Activated T-cell treated with anti-CD3 and anti-CD28 coated beads, Interleukin-2, amount 50 U/mL, for 4 hours (primary cell): Measurements from ENCODE around the gene ATP7A. TPM values are rescaled to one million over a fixed set of nuclear protein-coding genes. Genes with fewer than 3 reads are reported as not detected.
A peak's percentile ranks its signal among the peaks of the same experiment; 100 is the strongest.
"Not testable (repeated sequence)": the region's sequence is repeated elsewhere in the genome, so short reads cannot be mapped to it uniquely, and the experiment has no call there.

Experiments
- ATAC-seq, 2 donors: fragments of 200-7000 bp; cut with Tn5 transposase; one replicate each; pipeline ENCODE4 v1.10.0; 2021
- DNase-seq: peaks from one replicate; pipeline ENCODE4 v3.0.0-alpha.2; 2020
- H3K27me3 Mint-ChIP-seq: one replicate; pipeline ENCODE4 v1.8.0; 2021; ENCODE audit warnings: low read depth, mixed read lengths
- H3K36me3 Mint-ChIP-seq: one replicate; pipeline ENCODE4 v1.8.0; 2022; ENCODE audit warnings: mixed read lengths; ENCODE audit not compliant: insufficient read depth
- H3K4me1 Mint-ChIP-seq: one replicate; pipeline ENCODE4 v1.8.0; 2021; ENCODE audit warnings: low read depth, mixed read lengths
- H3K4me3 Mint-ChIP-seq: one replicate; pipeline ENCODE4 v1.8.0; 2021; ENCODE audit warnings: mild to moderate bottlenecking, moderate library complexity, mixed read lengths
- H3K9me3 Mint-ChIP-seq: one replicate; pipeline ENCODE4 v1.8.0; 2021; ENCODE audit warnings: mixed read lengths
- total RNA-seq, 3 donors: library from RNA; stranded (reverse); gene quantifications; one replicate each; pipeline ENCODE4 v1.2.1, GENCODE V29; 2021

The ATP7A gene
- total RNA-seq, 3 donors from 2014 or later, result 4.8 to 5.9 (median 5.3) TPM

DNA sequence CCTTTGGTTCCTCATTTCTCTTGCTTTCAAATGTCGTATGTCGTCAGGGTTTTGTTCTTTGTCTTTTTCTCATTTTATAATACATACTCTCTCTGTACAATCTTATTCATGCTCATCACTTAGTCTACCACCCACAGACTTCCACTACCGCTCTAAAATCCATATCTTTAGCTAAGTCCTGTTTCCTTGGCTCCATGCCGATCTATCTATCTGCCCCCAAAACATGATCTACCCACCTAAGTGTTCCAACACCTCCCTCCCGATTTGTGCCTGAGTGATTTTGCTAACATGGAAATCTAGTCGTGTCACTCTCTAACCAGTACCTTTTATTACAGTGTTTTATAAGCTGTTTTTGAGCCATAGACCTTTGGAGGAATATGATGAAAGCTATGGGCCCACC is 124.6 kb downstream of the ATP7A start:
- DNase-seq (no peak), ATAC-seq (no peak)
- Mint-ChIP-seq H3K27me3 (no peaks in the 10 kb centered on the region), H3K36me3 (peaks cover 19% of the 10 kb centered on the region), H3K4me3 (no peak overlapping the region), H3K9me3 (no peaks in the 10 kb centered on the region), H3K4me1 (no peaks in the 10 kb centered on the region)

DNA sequence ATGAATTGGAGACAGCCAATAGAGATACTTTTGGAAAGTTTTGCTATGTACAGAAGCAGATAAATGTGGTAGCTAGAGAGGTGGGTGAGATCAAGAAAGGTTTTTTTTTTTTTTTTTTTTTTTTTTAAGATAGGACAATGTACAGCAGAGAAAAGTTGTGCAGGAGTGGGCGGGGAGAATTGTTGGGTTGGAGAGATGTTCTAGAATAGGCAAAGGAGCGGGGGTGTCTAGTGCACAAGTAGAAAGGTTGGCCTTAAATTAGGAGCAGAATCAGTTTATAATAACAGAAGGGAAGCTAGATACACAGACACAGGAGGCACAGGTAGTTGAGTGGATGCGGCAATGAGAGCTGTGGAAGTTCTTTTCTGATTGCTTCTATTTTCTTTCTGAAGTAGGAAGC is 127.4 kb downstream of the ATP7A start:
- no peaks in the 10 kb centered on the region for H3K27me3 Mint-ChIP-seq
- peaks cover 21% of the 10 kb centered on the region for H3K36me3 Mint-ChIP-seq
- ATAC-seq (no peak), DNase-seq (no peak)
- H3K4me3 Mint-ChIP-seq, result no peak overlapping the region
- H3K4me1 Mint-ChIP-seq, result no peaks in the 10 kb centered on the region
- H3K9me3 Mint-ChIP-seq, result no peaks in the 10 kb centered on the region

DNA sequence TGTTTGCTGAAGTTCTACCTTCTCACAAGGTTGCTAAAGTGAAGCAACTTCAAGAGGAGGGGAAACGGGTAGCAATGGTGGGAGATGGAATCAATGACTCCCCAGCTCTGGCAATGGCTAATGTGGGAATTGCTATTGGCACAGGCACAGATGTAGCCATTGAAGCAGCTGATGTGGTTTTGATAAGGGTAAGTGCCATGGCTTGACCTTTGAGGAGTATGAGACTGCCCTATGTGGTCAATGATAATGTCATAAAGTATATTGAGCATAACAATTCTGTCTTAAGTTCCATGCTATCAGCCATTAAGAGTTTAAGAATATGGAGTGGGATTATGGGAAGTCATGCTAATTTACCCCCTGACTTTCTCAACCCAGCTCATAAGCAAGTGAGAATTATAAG is 132.1 kb downstream of the ATP7A start:
- H3K36me3 Mint-ChIP-seq, result peaks cover 15% of the 10 kb centered on the region

DNA sequence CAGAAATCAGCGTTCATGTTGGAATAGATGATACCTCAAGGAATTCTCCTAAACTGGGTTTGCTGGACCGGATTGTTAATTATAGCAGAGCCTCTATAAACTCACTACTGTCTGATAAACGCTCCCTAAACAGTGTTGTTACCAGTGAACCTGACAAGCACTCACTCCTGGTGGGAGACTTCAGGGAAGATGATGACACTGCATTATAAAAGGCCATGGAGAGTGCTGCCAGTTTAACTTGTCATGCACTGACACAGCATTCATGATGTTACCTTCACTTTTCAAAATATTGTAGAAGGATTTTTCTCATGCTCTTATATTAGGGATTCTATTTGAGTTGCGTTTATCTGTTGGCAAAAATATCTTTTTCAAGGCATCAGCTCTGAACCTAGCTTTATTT is 135.9 kb downstream of the ATP7A start:
- no peak for ATAC-seq
- H3K36me3 Mint-ChIP-seq, result peaks cover 11% of the 10 kb centered on the region
- no peaks in the 10 kb centered on the region for H3K27me3 Mint-ChIP-seq
- H3K4me1 Mint-ChIP-seq, result no peaks in the 10 kb centered on the region
- no peaks in the 10 kb centered on the region for H3K9me3 Mint-ChIP-seq
- DNase-seq, result no peak
- no peak overlapping the region for H3K4me3 Mint-ChIP-seq

More for the DNA sequence above, 132.1 kb downstream of the ATP7A start:
- no peaks in the 10 kb centered on the region for H3K4me1 Mint-ChIP-seq
- H3K9me3 Mint-ChIP-seq, result no peaks in the 10 kb centered on the region
- H3K4me3 Mint-ChIP-seq, result no peak overlapping the region
- no peaks in the 10 kb centered on the region for H3K27me3 Mint-ChIP-seq
- ATAC-seq (no peak), DNase-seq (no peak)

DNA sequence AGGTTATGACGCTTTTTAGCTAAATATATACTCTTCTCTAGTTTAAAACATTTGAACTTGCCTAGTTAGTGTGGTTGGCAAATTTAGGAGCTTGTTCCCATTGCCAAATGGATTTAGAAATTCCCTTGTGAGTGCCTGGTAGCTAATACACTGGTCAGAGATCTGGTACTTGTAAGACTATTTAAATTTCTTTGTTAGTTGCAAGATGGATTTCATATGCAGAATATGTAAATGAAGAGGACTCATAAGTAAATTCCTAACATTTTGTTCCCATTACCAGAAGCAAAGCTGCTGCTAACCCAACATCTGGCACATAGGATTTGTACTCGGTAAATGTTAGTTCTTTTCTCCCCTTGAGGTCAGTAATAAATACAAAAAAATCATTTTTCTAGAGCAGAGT is 137.6 kb downstream of the ATP7A start:
- ATAC-seq, result no peak

DNA sequence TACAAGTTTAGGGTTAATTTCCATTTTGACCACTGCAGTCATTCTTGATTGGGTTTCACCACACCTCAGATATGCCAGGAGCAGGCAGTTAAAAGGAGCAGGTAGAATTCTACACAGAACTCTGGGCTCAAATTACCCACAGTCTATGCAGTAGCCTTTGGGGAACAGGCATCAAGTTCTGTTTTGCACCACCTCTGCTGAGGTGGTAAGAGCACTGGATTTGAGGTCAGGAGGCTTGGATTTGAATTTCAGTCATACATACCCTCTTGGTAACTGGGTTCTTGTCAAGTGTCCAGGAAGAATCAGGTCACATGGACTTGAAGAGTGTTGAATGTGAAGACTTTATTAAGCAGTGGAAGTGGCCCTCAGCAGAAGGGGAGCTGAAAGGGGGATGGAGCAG is 153.2 kb downstream of the ATP7A start:
- ATAC-seq (no peak), DNase-seq (no peak)
- H3K27me3 Mint-ChIP-seq, result no peaks in the 10 kb centered on the region
- H3K36me3 Mint-ChIP-seq, result no peaks in the 10 kb centered on the region
- peaks cover 6% of the 10 kb centered on the region for H3K4me1 Mint-ChIP-seq
- H3K4me3 Mint-ChIP-seq, result no peak overlapping the region
- no peaks in the 10 kb centered on the region for H3K9me3 Mint-ChIP-seq

More for the DNA sequence above, 137.6 kb downstream of the ATP7A start:
- Mint-ChIP-seq H3K36me3 (peaks cover 16% of the 10 kb centered on the region), H3K27me3 (no peaks in the 10 kb centered on the region), H3K4me3 (no peak overlapping the region), H3K4me1 (no peaks in the 10 kb centered on the region), H3K9me3 (peaks cover 11% of the 10 kb centered on the region)
- no peak for DNase-seq

DNA sequence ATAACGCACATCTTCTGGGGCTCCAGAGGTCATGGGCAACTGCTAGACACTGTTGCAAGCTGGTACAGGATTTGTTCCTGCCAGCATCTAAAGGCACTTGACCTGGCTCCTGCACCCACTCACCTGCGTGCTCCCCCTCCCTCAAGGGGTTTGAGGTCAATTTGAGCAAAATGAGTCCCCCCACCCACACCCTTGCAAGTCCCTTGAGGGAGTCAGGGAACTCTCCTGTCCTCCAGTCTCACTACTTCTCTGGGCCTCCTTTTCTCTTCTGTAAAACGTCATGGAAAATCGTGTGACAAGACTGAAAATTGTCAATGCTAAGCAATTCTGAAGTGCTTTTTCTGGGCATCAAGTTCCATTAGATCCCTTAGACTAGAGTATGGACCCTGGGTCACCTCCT is 153.7 kb downstream of the ATP7A start:
- DNase-seq (no peak), ATAC-seq (no peak)
- Mint-ChIP-seq H3K9me3 (peaks cover 3% of the 10 kb centered on the region), H3K4me3 (no peak overlapping the region), H3K36me3 (no peaks in the 10 kb centered on the region), H3K4me1 (peaks cover 6% of the 10 kb centered on the region), H3K27me3 (no peaks in the 10 kb centered on the region)

DNA sequence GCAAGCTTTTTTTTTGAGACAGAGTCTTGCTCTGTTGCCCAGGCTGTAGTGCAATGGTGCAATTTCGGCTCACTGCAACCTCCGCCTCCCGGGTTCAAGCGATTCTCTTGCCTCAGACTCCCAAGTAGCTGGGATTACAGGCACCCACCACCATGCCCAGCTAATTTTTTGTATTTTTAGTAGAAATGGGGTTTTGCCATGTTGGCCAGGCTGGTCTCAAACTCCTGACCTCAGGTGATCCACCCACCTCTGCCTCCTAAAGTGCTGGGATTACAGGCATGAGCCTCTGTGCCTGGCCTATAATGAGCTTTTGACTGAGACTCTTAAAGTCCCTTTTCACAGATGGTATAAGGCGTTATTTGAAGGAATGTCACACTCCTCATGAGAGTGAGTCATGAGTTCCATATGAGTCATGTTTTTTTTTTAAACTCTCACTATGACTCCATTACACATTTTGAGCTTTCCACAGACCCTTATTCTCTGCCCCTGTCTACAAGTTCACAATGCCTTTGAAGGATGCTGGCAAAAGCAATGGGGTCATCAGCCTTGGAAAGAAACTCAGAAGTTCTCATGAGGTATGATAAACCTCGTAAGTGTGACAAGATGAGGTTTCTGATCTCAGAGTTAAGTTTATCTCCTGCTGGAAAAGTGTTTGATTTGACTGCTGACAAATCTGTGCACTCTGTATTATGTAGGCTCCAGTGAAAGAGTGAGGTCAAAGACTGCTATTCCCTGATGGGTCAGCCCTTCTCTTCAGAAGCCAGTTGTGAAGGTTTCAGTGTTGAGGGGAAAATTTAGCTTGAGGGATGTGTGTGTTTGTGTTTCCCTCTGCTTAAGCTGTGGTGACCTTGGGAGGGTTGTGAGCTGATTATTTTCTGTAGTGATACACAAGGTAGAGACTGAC is 154.5 kb downstream of the ATP7A start:
- H3K27me3 Mint-ChIP-seq, DNase-seq, H3K9me3 Mint-ChIP-seq, H3K36me3 Mint-ChIP-seq, H3K4me3 Mint-ChIP-seq, H3K4me1 Mint-ChIP-seq: not testable (repeated sequence)
- peak; percentile 88 to 93 for ATAC-seq

DNA sequence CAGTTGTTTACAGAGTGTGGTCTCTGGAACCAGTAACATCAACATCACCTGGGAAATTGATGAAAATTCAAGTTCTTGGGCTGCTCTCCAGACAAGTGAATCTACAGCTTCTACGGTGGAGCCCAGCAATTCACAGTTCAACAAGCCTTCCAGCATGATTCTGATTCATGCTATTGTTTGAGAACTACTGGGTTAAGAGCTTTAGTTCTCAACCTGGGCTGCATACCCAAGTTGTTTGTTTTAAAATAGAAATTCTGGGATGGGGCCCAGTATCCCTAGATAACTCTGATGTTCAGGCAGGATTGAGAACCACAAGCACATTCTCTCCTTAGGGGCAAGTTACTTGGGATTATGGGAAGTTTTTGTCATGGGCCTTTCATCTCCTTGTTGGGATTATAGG is 155.6 kb downstream of the ATP7A start:
- no peak overlapping the region for H3K4me3 Mint-ChIP-seq
- DNase-seq, result no peak
- no peaks in the 10 kb centered on the region for H3K27me3 Mint-ChIP-seq
- peaks cover 6% of the 10 kb centered on the region for H3K9me3 Mint-ChIP-seq
- peaks cover 6% of the 10 kb centered on the region for H3K4me1 Mint-ChIP-seq
- H3K36me3 Mint-ChIP-seq, result no peaks in the 10 kb centered on the region
- no peak for ATAC-seq

DNA sequence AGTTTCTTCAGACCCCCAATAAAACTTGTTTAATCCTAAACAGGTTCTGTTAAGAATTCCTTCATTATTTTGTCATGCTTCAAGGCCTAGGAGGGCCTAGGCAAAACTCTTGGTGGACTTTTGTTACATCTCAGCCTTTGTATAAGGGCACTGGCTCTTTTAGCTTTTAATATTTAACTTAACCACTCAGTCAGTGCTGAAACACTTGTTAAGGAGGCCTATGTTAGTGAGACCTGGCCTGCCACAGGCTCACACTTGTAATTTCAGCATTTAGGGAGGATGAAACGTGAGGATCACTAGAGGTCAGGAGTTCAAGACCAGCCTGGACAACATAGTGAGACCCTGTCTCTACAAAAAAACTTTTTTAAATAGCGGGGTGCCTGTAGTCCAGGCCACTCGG is 160.8 kb downstream of the ATP7A start:
- Mint-ChIP-seq H3K4me1 (peaks cover 5% of the 10 kb centered on the region), H3K9me3 (peaks cover 13% of the 10 kb centered on the region), H3K27me3 (no peaks in the 10 kb centered on the region), H3K36me3 (no peaks in the 10 kb centered on the region), H3K4me3 (no peak overlapping the region)
- DNase-seq, result no peak
- ATAC-seq, result no peak

DNA sequence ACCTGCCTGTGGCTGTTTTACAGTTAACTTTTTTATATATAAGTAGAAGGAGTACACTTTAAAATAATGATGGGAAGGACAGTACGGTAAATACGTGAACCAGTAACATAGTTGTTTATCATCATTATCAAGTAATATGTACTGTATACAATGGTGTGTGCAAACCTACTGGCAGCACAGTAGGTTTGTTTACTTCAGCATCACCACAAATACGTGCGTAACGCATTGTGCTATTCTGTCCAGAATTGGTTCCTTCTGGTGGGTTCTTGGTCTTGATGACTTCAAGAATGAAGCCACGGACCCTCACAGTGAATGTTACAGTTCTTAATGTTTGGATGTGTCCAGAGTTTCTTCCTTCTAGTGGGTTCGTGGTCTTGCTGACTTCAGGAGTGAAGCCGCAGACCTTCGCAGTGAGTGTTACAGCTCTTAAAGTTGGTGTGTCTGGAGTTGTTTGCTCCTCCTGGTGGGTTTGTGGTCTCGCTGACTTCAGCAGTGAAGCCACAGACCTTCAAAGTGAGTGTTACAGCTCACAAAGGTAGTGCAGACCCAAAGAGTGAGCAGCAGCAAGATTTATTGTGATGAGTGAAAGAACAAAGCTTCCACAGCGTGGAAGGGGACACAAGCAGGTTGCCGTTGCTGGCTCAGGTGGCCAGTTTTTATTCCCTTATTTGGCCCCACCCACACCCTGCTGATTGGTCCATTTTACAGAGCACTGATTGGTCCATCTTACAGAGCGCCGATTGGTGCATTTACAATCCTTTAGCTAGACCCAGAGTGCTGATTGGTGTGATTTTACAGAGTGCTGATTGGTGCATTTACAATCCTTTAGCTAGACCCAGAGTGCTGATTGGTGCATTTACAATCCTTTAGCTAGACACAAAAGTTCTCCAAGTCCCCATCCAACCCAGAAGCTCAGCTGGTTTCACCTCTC is 162.9 kb downstream of the ATP7A start:
- not testable (repeated sequence) for H3K4me3 Mint-ChIP-seq

DNA sequence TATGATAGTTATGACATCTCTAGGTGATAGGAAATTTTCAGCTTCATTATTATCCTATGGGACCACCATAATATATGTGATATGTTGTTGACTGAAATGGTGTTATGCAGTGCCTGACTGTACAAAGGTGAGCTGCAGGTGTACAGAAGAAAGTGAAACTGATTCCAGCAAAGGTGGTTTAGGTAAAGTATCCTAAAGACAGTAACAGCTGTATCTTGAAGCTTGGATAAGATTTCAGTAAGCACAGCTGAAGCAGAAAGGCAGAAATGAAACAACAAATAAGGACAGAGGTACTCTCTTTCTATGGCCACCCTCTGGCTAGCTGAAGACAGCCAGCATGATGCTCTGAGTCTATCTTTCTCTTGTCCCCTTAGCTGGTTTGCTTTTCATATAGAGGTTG is 163.6 kb downstream of the ATP7A start:
- Mint-ChIP-seq H3K36me3 (no peaks in the 10 kb centered on the region), H3K4me3 (no peak overlapping the region), H3K4me1 (peaks cover 5% of the 10 kb centered on the region), H3K27me3 (no peaks in the 10 kb centered on the region), H3K9me3 (peaks cover 10% of the 10 kb centered on the region)
- DNase-seq (no peak), ATAC-seq (no peak)

More for the DNA sequence above, 162.9 kb downstream of the ATP7A start:
- not testable (repeated sequence) for H3K4me1 Mint-ChIP-seq, H3K27me3 Mint-ChIP-seq, DNase-seq, H3K36me3 Mint-ChIP-seq
- H3K9me3 Mint-ChIP-seq, result peaks cover 13% of the 10 kb centered on the region
- ATAC-seq, result peak; percentile 43 to 58

DNA sequence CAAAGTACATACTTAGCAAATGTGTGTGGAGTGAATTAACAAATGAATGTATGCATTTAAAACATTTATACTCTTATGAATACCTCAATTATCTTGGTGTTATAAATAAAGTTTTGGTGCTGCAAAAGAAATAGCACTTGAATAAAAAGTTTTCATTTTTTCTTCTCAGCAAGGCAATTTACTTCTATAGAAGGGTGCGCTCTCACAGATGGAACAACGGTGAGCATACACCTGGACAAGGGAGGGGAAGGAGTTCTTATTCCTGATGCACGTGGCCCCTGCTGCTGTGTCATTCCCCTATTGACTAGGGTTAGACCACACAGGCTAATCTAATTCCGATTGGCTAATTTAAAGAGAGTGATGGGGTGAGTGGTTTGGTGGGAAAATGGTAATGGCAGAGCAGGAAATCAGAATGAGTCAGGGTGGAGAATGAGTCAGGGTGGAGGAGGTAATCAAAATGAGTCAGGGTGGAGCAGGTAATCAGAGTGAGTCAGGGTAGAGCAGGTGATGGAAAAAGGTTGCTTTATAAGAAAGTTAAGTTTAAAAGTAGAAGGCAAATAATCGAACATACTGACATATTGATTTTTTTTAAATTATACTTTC is 165.4 kb downstream of the ATP7A start:
- Mint-ChIP-seq H3K4me1 (peaks cover 5% of the 10 kb centered on the region), H3K9me3 (peaks cover 6% of the 10 kb centered on the region), H3K4me3 (no peak overlapping the region), H3K27me3 (no peaks in the 10 kb centered on the region), H3K36me3 (no peaks in the 10 kb centered on the region)
- ATAC-seq, result peak; percentile 40 to 71
- no peak for DNase-seq

DNA sequence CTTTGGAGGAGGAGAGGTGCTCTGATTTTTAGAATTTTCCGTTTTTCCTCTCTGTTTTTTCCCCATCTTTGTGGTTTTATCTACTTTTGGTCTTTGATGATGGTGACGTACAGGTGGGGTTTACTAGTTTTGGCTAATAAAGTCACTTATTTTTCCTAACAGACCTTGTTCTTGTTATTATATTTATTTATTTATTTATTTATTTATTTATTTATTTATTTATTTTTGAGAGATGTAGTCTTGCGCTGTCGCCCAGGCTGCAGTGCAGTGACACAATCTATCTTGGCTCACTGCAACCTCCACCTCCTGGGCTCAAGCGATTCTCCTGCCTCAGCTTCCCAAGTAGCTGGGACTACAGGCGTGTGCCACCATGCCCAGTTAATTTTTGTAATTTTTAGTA is 170.9 kb downstream of the ATP7A start:
- not testable (repeated sequence) for DNase-seq

More for the DNA sequence above, 170.9 kb downstream of the ATP7A start:
- not testable (repeated sequence) for H3K9me3 Mint-ChIP-seq, H3K4me3 Mint-ChIP-seq, H3K27me3 Mint-ChIP-seq, H3K4me1 Mint-ChIP-seq, H3K36me3 Mint-ChIP-seq, ATAC-seq
